ENCODE data around the gene TMEM209. TPM values are rescaled to one million over a fixed set of nuclear protein-coding genes. Genes with fewer than 3 reads are reported as not detected.
A peak's percentile ranks its signal among the peaks of the same experiment; 100 is the strongest.
"Not testable (repeated sequence)": the region's sequence is repeated elsewhere in the genome, so short reads cannot be mapped to it uniquely, and the experiment has no call there.

TMEM209 gene
- total RNA-seq, 2 donors from 2014 or later, result 36.8 to 45.9 TPM

DNA sequence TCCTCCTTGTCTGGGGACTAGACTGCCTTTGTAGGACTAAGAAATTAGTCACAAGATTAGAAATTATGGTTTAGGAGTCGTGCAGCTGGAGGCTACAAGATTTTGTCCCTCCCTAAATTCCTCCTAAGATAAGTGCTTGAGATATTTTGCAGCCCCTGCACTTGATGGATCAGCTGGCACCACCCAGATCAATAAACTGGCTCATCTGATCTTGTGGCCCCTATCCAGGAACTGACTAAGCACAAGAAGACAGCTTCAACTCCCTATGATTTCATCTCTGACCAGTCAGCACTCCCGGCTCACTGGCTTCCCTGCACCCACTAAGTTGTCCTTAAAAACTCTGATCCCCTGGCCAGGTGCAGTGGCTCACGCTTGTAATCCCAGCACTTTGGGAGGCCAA is 19.7 kb upstream of the TMEM209 start:
- not testable (repeated sequence) for H3K9me3 Mint-ChIP-seq; H3K36me3 Mint-ChIP-seq; DNase-seq (ENCODE audit: low spot score in 2 of 2); H3K27ac Mint-ChIP-seq; ATAC-seq

DNA sequence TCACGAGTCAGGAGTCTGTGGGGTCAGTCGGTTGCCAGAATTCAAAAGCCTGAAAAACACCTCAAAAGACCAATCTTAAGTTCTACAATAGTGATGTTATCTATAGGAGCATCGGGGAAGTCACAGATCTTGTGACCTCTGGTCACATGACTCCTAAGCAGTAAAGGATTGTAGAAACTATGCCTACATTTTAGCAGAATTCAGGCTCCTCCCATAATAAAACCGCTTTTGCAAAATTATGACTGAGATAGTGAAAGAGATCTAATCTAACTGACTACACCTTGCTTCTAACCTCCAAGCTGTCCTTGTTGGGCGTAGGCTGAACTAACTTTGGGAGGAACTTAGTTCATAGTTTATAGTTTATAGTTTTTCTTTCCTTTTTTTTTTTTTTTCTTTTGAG is 19.0 kb upstream of the TMEM209 start:
- Mint-ChIP-seq H3K9me3 (no peaks in the 10 kb centered on the region), H3K36me3 (no peaks in the 10 kb centered on the region), H3K27ac (peak overlapping the region in 1 of 2 donors; percentile 17)
- DNase-seq (ENCODE audit: low spot score in 2 of 2) (no peak), ATAC-seq (no peak)

- ATAC-seq (no peak), DNase-seq (ENCODE audit: low spot score in 2 of 2) (no peak)
- no peak overlapping the region for H3K27ac Mint-ChIP-seq
- no peaks in the 10 kb centered on the region for H3K36me3 Mint-ChIP-seq
- no peaks in the 10 kb centered on the region for H3K9me3 Mint-ChIP-seq
Measured at GRCh38 chr7:130223646-130224045, 18.4 kb upstream of the TMEM209 start.

- no peak overlapping the region for H3K27ac Mint-ChIP-seq
- H3K36me3 Mint-ChIP-seq, result no peaks in the 10 kb centered on the region
- DNase-seq (ENCODE audit: low spot score in 2 of 2) (no peak), ATAC-seq (no peak)
- no peaks in the 10 kb centered on the region for H3K9me3 Mint-ChIP-seq
Measured at GRCh38 chr7:130221746-130222145, 16.5 kb upstream of the TMEM209 start.

GRCh38 chr7:130219871-130220270 is 14.7 kb upstream of the TMEM209 start:
- H3K9me3 Mint-ChIP-seq, result no peaks in the 10 kb centered on the region
- no peak overlapping the region for H3K27ac Mint-ChIP-seq
- no peaks in the 10 kb centered on the region for H3K36me3 Mint-ChIP-seq
- ATAC-seq (no peak), DNase-seq (ENCODE audit: low spot score in 2 of 2) (no peak)

GRCh38 chr7:130218806-130219620 is 13.8 kb upstream of the TMEM209 start:
- no peaks in the 10 kb centered on the region for H3K9me3 Mint-ChIP-seq
- H3K27ac Mint-ChIP-seq, result no peak overlapping the region
- H3K36me3 Mint-ChIP-seq, result no peaks in the 10 kb centered on the region
- DNase-seq (ENCODE audit: low spot score in 2 of 2), result no peak
- no peak for ATAC-seq

GRCh38 chr7:130216750-130217149 is 11.5 kb upstream of the TMEM209 start:
- ATAC-seq (no peak), DNase-seq (ENCODE audit: low spot score in 2 of 2) (no peak)
- no peaks in the 10 kb centered on the region for H3K9me3 Mint-ChIP-seq
- H3K36me3 Mint-ChIP-seq, result no peaks in the 10 kb centered on the region
- H3K27ac Mint-ChIP-seq, result no peak overlapping the region

DNA sequence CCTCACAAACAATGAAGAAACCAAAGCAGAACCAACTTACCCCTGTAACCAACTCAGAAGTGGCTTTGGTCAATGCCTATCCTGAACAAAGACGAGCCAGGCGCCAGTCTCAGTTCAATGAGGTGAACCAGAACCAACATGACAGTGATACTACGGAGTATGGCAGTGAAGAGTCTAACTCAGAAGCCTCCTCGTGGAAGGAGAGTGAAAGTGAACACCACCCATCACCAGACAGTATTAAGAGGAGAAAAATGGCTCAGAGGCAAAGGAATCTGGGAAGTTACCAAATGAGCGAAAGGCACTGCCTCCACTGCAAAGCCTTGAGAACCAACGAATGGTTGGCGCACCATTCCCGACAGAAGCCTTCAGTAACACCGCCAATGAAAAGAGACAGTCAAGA is 10.8 kb upstream of the TMEM209 start:
- no peaks in the 10 kb centered on the region for H3K36me3 Mint-ChIP-seq
- H3K27ac Mint-ChIP-seq, result no peak overlapping the region
- H3K9me3 Mint-ChIP-seq, result no peaks in the 10 kb centered on the region
- no peak for DNase-seq (ENCODE audit: low spot score in 2 of 2)
- ATAC-seq, result no peak

- ATAC-seq (no peak), DNase-seq (ENCODE audit: low spot score in 2 of 2) (no peak)
- Mint-ChIP-seq H3K27ac (no peak overlapping the region), H3K36me3 (no peaks in the 10 kb centered on the region), H3K9me3 (no peaks in the 10 kb centered on the region)
Measured at GRCh38 chr7:130213828-130214227, 8.6 kb upstream of the TMEM209 start.

DNA sequence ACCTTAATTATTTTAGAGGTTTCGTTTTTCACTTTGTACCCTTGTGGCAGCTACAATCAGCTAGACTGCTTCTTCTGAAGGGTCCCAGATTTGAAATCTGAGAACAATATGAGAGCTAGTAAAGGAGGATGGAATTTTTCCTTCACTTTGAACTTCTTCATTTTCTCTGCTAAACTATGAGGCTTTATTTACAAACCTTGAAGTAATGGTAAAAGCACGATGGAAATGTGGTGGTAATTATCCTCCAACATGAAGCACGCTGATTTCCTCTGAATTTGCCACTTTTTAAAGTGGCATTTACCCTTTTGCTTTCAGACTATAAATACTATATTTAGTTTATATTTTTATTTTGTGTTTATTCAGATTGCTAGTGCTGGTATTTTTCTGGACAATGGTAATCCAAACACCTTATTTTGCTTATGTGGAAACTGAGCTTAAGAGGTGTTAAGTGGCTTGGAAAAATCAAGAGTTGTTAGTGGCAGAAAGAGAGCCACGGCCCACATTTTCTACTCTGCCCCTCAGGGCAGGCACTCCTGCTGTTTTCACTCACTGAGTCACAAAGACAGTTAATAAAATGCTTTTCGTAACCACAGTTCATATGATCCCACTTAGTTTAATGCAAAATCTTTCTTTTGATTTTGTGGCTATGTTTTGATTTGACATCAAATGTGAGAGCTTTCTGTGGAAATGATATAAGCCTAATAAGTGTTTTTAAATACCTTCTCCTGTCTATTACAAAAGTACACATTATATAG is 5.2 kb upstream of the TMEM209 start:
- no peak for DNase-seq (ENCODE audit: low spot score in 2 of 2)
- H3K36me3 Mint-ChIP-seq, result peaks cover under 1 to 3% of the 10 kb centered on the region in 2 donors
- no peaks in the 10 kb centered on the region for H3K9me3 Mint-ChIP-seq
- no peak overlapping the region for H3K27ac Mint-ChIP-seq
- ATAC-seq, result no peak

DNA sequence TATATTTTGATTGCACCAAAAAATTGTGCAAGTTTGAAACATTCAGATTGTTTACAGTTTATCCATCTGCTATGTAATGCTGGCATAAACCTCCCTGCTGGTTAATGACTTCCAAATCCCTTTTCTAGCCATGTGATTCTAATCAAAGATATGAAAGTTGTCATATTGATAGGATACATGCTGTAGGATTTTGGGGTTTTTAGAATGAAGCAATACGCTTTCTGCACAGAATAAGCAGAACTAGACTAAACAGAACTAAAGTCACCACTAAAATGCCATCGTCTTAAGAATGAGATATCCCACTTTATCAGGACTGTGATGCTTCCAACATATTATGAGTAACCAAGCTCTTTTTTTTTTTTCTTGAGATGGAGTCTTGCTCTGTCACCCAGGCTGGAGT is 3.3 kb upstream of the TMEM209 start:
- no peak for ATAC-seq
- H3K27ac Mint-ChIP-seq, result no peak overlapping the region
- H3K9me3 Mint-ChIP-seq, result no peaks in the 10 kb centered on the region
- H3K36me3 Mint-ChIP-seq, result peaks cover 11 to 16% of the 10 kb centered on the region in 2 donors
- no peak for DNase-seq (ENCODE audit: low spot score in 2 of 2)

DNA sequence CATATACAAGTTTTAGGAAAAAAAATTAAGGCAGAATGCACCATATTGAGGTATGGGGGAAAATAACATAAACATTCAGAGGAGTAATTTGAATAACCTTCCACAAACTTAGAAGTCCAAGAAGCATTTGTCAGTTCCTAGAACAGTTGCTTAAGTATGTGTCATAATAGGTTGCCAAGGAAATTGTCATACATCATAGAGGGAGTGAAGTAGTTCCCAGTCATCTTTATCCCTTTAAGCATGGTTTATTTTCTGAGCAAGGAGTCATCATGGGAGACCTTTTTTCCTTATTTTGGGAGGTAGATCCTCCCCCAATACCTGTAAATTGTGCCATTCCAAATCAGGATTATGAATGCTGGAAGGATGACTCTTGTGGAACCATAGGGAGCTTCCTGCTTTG is 2.4 kb upstream of the TMEM209 start, which contains the start of gene SSMEM1:
SSMEM1 (plus strand) TSS at position 219 of the 400 bp plus-strand sequence; CDS start at position 270, 51 bp downstream.
- DNase-seq (ENCODE audit: low spot score in 2 of 2) (no peak), ATAC-seq (no peak)
- Mint-ChIP-seq H3K9me3 (no peaks in the 10 kb centered on the region), H3K36me3 (peaks cover 18 to 23% of the 10 kb centered on the region in 2 donors), H3K27ac (no peak within 1 kb of the TSS)

DNA sequence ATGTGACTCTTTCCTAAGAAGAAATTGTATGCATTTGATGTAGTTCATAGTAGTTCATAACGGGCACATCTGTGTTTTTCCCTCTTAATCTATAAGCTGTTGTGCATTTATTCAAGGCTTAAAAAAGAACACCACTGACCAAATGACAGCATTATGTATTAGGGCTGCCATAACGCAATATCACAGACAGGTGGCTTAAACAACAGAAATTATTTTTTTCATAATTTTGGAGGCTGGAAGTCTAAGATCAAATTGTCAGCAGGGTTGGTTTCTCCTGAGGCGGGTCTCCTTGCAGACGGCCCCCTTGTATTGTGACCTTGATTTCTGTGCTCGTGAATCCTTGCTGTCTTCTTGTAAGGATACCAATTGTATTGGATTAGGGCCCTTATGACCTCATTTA is 1.8 kb upstream of the TMEM209 start:
- Mint-ChIP-seq H3K27ac (no peak overlapping the region), H3K36me3 (peaks cover 18 to 23% of the 10 kb centered on the region in 2 donors), H3K9me3 (no peaks in the 10 kb centered on the region)
- DNase-seq (ENCODE audit: low spot score in 2 of 2) (no peak), ATAC-seq (no peak)

- H3K36me3 Mint-ChIP-seq, result peaks cover 32% of the 10 kb centered on the region in 2 donors
- ATAC-seq, result no peak
- no peak for DNase-seq (ENCODE audit: low spot score in 2 of 2)
- no peaks in the 10 kb centered on the region for H3K9me3 Mint-ChIP-seq
- H3K27ac Mint-ChIP-seq, result no peak overlapping the region
Measured at GRCh38 chr7:130201796-130202195, 3.4 kb downstream of the TMEM209 start.

DNA sequence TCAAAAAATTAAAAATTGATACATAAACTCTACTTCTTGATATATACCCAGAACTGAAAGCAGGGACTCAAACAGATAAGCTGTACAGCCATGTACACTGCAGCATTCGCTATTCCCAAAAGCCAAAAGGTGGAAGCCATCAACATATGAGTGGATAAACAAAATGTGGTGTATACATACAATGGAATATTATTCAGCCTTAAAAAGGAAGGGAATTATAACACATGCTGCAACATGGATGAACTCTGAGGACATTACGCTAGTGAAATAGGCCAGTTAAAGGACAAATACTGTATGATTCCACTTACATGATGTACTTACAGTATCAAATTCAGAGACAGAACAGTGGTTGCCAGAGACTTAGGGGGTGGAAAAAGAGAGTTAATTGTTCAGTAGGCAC is 8.1 kb downstream of the TMEM209 start:
- DNase-seq (ENCODE audit: low spot score in 2 of 2) (no peak), ATAC-seq (no peak)
- H3K27ac Mint-ChIP-seq, result no peak overlapping the region
- H3K36me3 Mint-ChIP-seq, result peaks cover 16 to 19% of the 10 kb centered on the region in 2 donors
- H3K9me3 Mint-ChIP-seq, result no peaks in the 10 kb centered on the region

GRCh38 chr7:130196476-130196875 is 8.7 kb downstream of the TMEM209 start:
- Mint-ChIP-seq H3K9me3 (no peaks in the 10 kb centered on the region), H3K27ac (no peak overlapping the region), H3K36me3 (peaks cover 11 to 15% of the 10 kb centered on the region in 2 donors)
- ATAC-seq, result no peak
- DNase-seq (ENCODE audit: low spot score in 2 of 2), result no peak

DNA sequence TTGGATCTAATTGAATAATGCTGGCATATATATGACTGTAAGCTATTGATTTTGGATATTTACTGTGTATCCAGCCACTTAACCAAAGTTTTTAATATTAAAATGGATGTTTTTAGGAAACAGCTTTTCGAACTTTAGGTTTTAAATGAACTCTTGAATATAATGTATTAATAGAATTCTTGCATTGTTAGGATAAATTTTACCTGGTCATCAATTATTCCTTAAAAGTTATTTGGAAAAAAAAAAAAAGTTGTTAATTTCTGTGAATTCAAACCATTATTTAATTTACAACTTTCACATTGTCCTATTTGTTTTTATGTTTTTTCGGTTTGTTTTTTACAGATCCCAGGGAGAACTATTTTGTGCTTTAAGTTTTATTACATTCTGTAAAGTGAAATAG is 9.8 kb downstream of the TMEM209 start:
- H3K9me3 Mint-ChIP-seq, result no peaks in the 10 kb centered on the region
- ATAC-seq (no peak), DNase-seq (ENCODE audit: low spot score in 2 of 2) (no peak)
- H3K27ac Mint-ChIP-seq, result no peak overlapping the region
- peaks cover 6 to 10% of the 10 kb centered on the region in 2 donors for H3K36me3 Mint-ChIP-seq

All from activated naive CD4-positive, alpha-beta T cell treated with anti-CD3 and anti-CD28 coated beads, Interleukin-2, amount 50 U/mL, for 72 hours (primary cell).